GM10847 (cell line): ENCODE results near the gene LSMEM2.

Experiments
- POLR2A ChIP-seq: IDR thresholded peaks from 2 replicates; pipeline ENCODE4 v1.6.1; 2011; ENCODE audit not compliant: insufficient read length; ENCODE audit errors: extremely low read depth

The LSMEM2 gene

GRCh38 chr3:50269977-50270413, 8.9 kb upstream of the LSMEM2 start:
- no peak for TF ChIP-seq POLR2A

- no peak for TF ChIP-seq POLR2A
Observed at GRCh38 chr3:50270422-50271224, 8.3 kb upstream of the LSMEM2 start.

GRCh38 chr3:50271314-50271936, 7.5 kb upstream of the LSMEM2 start:
- no peak for TF ChIP-seq POLR2A

GRCh38 chr3:50272911-50273688, 5.8 kb upstream of the LSMEM2 start:
- no peak for TF ChIP-seq POLR2A

- no peak for TF ChIP-seq POLR2A
Observed at GRCh38 chr3:50273689-50274065, 5.2 kb upstream of the LSMEM2 start.

GRCh38 chr3:50274371-50275104, 4.3 kb upstream of the LSMEM2 start:
- TF ChIP-seq POLR2A = no peak

GRCh38 chr3:50275141-50275995, 3.5 kb upstream of the LSMEM2 start:
- no peak for TF ChIP-seq POLR2A

GRCh38 chr3:50275996-50276761, 2.7 kb upstream of the LSMEM2 start:
- TF ChIP-seq POLR2A = no peak

- no peak for TF ChIP-seq POLR2A
Observed at GRCh38 chr3:50276762-50277101, 2.2 kb upstream of the LSMEM2 start.

- no peak for TF ChIP-seq POLR2A
Observed at GRCh38 chr3:50278123-50278879, 586 bp upstream of the LSMEM2 start.

- no peak for TF ChIP-seq POLR2A
Observed at GRCh38 chr3:50279255-50280016, 549 bp downstream of the LSMEM2 start.
